Astrocyte of the cerebellum (primary cell): ENCODE data around the gene THAP11.
"Not testable (repeated sequence)": the region's sequence is repeated elsewhere in the genome, so short reads cannot be mapped to it uniquely, and the experiment has no call there.

Experiments used
- DNase-seq: peaks from one replicate; pipeline ENCODE4 v3.0.0-alpha.2; 2011; ENCODE audit warnings: low read depth
- H3K4me3 ChIP-seq: 2 replicates; pipeline ENCODE4 v1.5.1; 2011; ENCODE audit warnings: mild to moderate bottlenecking, low read depth, low read length, moderate library complexity
- CTCF ChIP-seq: IDR thresholded peaks from 2 replicates; pipeline ENCODE4 v1.5.1; 2012; ENCODE audit warnings: low read length, low read depth, moderate library complexity, mild to moderate bottlenecking; ENCODE audit errors: missing control alignments
- in situ Hi-C: cut with HindIII; loops from 2 replicates; pipeline ENCODE4 v1.10.0; 2017; ENCODE audit warnings: low sequenced_read_pairs

THAP11 gene

DNA sequence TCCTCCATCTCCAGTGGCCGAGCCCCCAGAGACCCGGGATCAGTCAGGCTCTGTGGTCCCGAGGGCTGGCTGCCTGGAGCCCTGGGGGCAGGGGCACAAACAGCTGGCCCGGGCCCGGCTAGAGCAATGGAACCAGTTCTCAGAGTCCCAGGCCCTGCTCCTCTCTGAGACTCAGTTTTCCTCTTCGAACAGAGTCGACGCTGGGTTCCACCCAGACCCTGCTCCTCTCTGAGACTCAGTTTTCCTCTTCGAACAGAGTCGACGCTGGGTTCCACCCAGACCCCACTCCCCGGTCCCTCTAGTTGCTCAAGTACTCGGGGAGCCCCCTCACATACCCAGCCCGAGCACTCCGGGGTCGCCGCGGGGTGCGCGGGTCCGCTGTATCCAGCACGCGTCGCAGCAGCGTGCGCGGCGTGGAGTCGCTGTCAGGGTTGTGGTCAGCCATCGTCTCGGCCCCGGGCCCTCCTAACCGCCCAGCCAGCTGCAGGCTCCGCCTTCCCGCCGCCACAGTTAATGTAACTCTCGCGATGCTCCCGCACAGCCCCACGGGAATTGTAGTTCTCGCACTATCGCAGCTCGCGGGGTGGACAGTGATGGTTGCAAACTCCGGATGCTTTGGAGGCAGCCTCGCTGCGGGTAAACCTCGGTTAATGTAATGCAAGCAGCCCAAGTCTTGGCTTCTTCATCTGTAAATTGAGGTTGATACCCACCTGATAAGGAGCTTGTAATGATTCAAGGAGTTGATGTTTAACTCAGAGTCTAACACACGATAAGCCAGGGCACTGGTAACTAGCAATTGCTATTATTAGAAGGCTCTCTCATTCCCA lies 8.5 kb upstream of the THAP11 start:
- peak overlapping the region; percentile 82 for H3K4me3 ChIP-seq
- DNase-seq, result peak; percentile 59
- no peak for TF ChIP-seq CTCF
- in situ Hi-C loops, result no loop called here

DNA sequence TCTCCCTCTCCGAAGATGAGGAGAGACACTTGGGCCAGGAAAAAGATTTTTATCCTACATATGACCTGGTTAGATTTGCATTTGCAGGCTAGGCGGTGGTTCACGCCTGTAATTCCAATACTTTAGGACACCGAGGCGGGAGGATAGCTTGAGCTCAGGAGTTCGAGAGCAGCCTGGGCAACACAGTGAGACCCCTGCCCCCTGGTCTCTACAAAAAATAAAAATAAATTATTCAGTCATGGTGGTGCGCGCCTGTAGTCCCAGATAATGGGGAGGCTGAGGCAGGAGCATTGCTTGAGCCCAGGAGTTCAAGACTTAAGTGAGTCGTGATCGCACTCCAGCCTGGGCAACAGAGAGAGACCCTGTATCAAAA lies 7.9 kb upstream of the THAP11 start:
- no peak for TF ChIP-seq CTCF
- peak overlapping the region; percentile 82 for H3K4me3 ChIP-seq
- in situ Hi-C loops, result no loop called here
- DNase-seq, result no peak

DNA sequence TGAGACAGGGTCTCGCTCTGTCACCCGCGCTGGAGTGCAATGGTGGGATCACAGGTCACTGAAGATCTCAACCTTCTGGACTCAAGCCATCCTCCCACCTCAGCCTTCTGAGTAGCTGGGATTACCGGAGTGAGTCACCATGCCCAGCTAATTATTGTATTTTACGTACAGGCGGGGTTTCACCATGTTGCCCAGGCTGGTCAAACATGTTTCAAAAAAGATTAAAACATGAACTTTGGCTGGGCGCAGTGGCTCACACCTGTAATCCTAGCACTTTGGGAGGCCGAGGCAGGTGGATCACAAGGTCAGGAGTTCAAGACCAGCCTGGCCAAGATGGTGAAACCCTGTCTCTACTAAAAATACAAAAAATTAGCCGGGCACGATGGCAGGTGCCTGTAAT lies 4.9 kb upstream of the THAP11 start:
- in situ Hi-C loops, H3K4me3 ChIP-seq, DNase-seq: not testable (repeated sequence)

DNA sequence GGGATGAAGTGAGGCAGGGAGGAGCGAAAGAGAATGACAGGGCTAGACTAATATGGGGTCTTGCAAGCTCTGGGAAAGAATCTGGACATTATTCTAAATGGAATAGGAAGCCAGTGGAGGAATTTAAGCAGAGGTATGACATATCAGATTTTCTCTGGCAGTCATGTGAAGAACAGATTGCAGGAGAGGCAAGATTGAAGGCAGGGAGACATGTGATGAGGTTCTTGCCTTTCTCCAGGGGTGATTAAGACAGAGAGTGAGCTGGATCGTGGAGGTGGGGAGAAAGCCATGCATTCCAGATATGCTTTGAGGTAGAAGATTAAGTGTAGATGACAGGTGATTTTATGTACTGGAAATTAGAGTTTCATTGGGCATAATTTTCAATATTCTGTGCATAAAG lies 4.3 kb upstream of the THAP11 start:
- H3K4me3 ChIP-seq, result no peak overlapping the region
- no peak for DNase-seq
- in situ Hi-C loops, result no loop called here
- no peak for TF ChIP-seq CTCF

- peak overlapping the region; percentile 85 for H3K4me3 ChIP-seq
- in situ Hi-C loops, result no loop called here
- TF ChIP-seq CTCF, result no peak
- no peak for DNase-seq
Measured at GRCh38 chr16:67841198-67841815, 813 bp upstream of the THAP11 start.

- H3K4me3 ChIP-seq, result peak overlapping the region; percentile 85
- no peak for DNase-seq
- TF ChIP-seq CTCF, result peak; percentile 46
- in situ Hi-C loops, result no loop called here
Measured at GRCh38 chr16:67842509-67843342, 606 bp downstream of the THAP11 start.
